Activated naive CD4-positive, alpha-beta T cell treated with anti-CD3 and anti-CD28 coated beads, Interleukin-2, amount 50 U/mL, for 24 hours (primary cell): ENCODE results near the gene PTPRD.

Experiments
- H3K27ac Mint-ChIP-seq: one replicate; pipeline ENCODE4 v1.8.0; 2021; ENCODE audit warnings: mild to moderate bottlenecking, mixed read lengths
- H3K27me3 Mint-ChIP-seq: one replicate; pipeline ENCODE4 v1.8.0; 2021; ENCODE audit warnings: mixed read lengths
- H3K36me3 Mint-ChIP-seq: one replicate; pipeline ENCODE4 v1.8.0; 2021; ENCODE audit warnings: mixed read lengths
- H3K4me1 Mint-ChIP-seq: one replicate; pipeline ENCODE4 v1.8.0; 2021; ENCODE audit warnings: mixed read lengths
- H3K4me3 Mint-ChIP-seq: one replicate; pipeline ENCODE4 v1.8.0; 2021; ENCODE audit warnings: mild to moderate bottlenecking, mixed read lengths
- H3K9me3 Mint-ChIP-seq: one replicate; pipeline ENCODE4 v1.8.0; 2021; ENCODE audit warnings: mixed read lengths

Gene PTPRD

DNA sequence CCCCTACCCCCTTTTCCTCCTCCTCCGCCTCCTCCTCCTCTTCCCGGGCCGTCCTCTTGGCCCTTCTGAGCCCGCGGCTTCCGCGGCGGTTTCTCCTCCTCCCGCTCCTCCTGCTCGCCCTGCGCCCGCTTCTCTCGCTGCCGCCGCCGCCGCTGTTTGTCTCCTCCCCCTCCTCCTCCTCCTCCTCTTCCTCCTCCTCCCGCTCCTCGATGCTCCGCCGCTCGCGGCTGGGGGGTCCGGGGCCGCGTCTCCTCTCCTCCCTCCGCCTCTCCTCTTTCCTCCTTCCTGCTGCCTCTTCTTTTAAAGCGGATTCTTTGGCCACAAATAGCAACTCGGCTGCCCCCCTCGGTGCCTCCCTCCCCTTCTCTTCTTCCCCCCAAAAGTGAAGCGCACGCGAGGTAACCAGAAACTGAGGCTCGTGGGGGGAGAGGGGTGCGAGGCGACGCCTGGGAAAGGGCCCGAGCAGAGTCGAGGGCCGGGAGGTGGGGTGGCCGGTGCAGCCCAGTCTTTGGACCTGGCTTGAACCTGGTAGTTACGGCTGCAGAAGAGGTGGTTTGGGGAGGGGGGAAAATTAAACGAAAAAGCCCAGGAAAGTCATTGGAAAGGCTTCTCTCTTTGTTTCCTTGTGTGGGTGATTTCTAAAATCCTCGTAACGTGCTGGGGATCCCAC, 1754.7 kb downstream of the PTPRD start:
- H3K4me1 Mint-ChIP-seq = peaks cover 15% of the 10 kb centered on the region
- H3K27ac Mint-ChIP-seq = no peak overlapping the region
- no peaks in the 10 kb centered on the region for H3K9me3 Mint-ChIP-seq
- H3K4me3 Mint-ChIP-seq = peak overlapping the region; percentile 68
- peaks cover 27% of the 10 kb centered on the region for H3K27me3 Mint-ChIP-seq
- H3K36me3 Mint-ChIP-seq = no peaks in the 10 kb centered on the region

- Mint-ChIP-seq H3K27ac (no peak overlapping the region), H3K4me3 (peak overlapping the region; percentile 33), H3K4me1 (peaks cover 15% of the 10 kb centered on the region), H3K27me3 (peaks cover 30% of the 10 kb centered on the region), H3K9me3 (no peaks in the 10 kb centered on the region), H3K36me3 (no peaks in the 10 kb centered on the region)
These were observed 1755.5 kb downstream of the PTPRD start for GRCh38 chr9:8857068-8857925.

DNA sequence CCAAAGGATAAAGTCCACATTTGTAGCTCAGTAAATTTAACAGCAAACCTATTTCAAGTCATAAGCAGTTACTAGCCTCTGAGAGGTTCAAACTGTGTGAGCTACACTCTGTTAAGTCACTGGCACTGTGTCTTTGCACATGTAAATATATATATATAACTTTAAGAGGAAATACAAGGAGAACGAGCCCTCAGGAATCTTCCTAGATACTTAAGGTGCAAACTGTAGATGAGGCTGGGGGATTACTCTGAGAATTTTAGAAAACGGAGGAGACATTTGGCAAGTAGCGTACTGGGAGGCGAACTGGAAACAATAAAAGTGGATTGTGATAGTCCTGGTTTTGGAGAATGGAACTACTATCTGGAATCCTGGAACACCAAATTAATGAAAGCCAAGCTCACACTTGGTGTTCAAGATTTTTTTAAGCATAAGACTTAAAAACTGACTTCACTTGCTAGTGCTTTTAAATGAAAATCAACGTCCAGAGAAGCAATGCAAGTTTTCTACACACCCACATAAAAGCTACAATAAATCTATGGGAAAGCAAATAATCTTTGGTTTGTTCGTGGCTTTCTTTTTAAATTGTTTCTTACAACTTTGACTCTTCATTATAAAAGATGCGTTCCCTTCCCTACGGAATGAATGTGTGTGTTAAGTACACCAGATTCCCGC, 1756.3 kb downstream of the PTPRD start:
- H3K27ac Mint-ChIP-seq = no peak overlapping the region
- peaks cover 30% of the 10 kb centered on the region for H3K27me3 Mint-ChIP-seq
- no peaks in the 10 kb centered on the region for H3K36me3 Mint-ChIP-seq
- peaks cover 15% of the 10 kb centered on the region for H3K4me1 Mint-ChIP-seq
- no peaks in the 10 kb centered on the region for H3K9me3 Mint-ChIP-seq
- peak overlapping the region; percentile 33 for H3K4me3 Mint-ChIP-seq

- H3K27ac Mint-ChIP-seq = no peak overlapping the region
- H3K4me3 Mint-ChIP-seq = no peak overlapping the region
- H3K4me1 Mint-ChIP-seq = peaks cover 15% of the 10 kb centered on the region
- H3K36me3 Mint-ChIP-seq = no peaks in the 10 kb centered on the region
- H3K9me3 Mint-ChIP-seq = peaks cover 5% of the 10 kb centered on the region
- H3K27me3 Mint-ChIP-seq = peaks cover 32% of the 10 kb centered on the region
These were observed 1757.8 kb downstream of the PTPRD start for GRCh38 chr9:8855046-8855445.

DNA sequence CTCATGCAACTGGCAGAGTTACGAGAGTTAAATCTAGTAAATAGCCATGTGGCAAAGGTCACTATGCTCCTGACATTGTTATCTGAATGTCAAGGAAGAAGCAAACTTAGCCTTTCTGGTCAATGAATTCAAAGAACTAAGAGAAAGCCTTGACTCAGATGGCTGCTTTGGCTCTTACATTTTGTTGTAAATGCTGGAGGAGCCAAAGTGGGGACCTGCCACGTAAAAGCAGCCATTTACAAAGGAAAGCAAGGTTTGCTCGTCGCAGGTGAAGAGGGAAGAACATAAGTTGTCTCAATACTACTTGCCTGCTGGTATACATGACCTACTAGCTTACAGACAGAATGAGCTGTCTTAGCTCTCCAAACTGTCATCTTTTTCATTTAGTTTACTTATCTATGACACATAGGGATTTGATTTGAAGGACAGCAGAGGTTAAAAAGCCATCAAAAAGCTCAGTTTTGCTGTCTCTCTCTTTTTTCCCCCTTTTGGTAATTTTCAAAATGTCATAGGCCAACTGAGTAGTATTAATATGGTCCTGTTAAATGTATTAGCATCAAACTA, 1760.4 kb downstream of the PTPRD start:
- H3K27ac Mint-ChIP-seq = no peak overlapping the region
- no peaks in the 10 kb centered on the region for H3K36me3 Mint-ChIP-seq
- peaks cover 5% of the 10 kb centered on the region for H3K9me3 Mint-ChIP-seq
- peaks cover 9% of the 10 kb centered on the region for H3K4me1 Mint-ChIP-seq
- peaks cover 28% of the 10 kb centered on the region for H3K27me3 Mint-ChIP-seq
- no peak overlapping the region for H3K4me3 Mint-ChIP-seq

DNA sequence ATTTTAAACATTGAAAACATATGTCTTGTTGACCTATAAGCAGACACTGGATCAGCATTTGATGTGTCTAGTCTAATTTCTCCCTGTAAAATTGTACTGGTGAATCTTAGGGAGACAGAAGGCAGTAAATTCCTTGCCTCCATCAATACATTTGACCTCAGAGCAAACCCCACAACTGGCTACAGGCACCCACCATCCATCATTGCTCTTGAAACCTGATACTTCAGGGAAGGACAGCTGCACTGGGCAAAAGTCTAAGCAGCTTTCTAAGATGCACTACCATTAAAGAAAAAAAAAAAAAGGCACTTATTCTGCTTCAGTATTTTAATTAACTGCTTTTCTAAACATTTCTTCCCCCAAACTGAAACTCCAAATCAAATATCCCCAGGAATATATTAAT, 1761.9 kb downstream of the PTPRD start:
- peaks cover 19% of the 10 kb centered on the region for H3K27me3 Mint-ChIP-seq
- H3K36me3 Mint-ChIP-seq = no peaks in the 10 kb centered on the region
- H3K4me3 Mint-ChIP-seq = no peak overlapping the region
- no peaks in the 10 kb centered on the region for H3K4me1 Mint-ChIP-seq
- H3K27ac Mint-ChIP-seq = no peak overlapping the region
- peaks cover 5% of the 10 kb centered on the region for H3K9me3 Mint-ChIP-seq

DNA sequence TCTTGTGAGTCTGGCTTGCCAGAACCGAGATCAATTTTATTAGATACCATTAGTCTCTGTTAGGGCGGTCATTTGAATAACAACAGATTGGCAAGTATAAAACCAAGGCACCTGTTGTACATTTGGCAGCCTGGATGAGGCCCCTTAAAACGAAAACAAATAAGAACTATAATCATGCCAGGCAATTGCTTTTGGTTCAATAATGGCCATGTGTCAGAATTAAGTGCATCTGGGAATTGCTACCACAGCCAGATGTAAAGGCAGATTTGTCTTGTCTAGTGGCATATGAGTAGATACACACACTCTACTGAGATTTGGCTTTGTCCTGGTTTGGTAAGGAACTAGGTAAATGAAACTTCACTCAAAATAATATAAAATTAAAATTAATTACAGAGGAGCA, 1767.0 kb downstream of the PTPRD start:
- Mint-ChIP-seq H3K9me3 (peaks cover 4% of the 10 kb centered on the region), H3K27ac (no peak overlapping the region), H3K27me3 (peaks cover 3% of the 10 kb centered on the region), H3K4me1 (no peaks in the 10 kb centered on the region), H3K36me3 (no peaks in the 10 kb centered on the region), H3K4me3 (no peak overlapping the region)

DNA sequence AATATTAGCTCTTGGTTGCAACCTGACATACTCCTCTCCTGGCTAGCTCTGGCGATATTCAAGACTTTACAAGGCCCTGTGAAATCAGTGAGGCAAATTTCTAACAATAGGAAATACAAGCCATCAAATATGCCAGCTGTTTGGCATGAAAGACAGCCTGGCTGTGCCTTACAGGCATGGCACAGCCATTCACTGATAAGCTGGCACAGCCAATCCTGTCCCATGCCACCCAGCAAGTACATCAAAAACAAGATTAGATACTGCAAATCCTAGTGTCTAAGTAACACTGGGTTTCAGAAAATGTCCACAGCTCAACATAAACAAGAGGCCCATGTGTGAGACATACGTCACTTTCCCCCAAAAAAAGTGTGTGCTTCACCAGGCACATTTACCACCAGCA, 1767.4 kb downstream of the PTPRD start:
- H3K27ac Mint-ChIP-seq = no peak overlapping the region
- H3K4me1 Mint-ChIP-seq = no peaks in the 10 kb centered on the region
- H3K4me3 Mint-ChIP-seq = no peak overlapping the region
- H3K9me3 Mint-ChIP-seq = peaks cover under 1% of the 10 kb centered on the region
- H3K27me3 Mint-ChIP-seq = peaks cover under 1% of the 10 kb centered on the region
- H3K36me3 Mint-ChIP-seq = no peaks in the 10 kb centered on the region

DNA sequence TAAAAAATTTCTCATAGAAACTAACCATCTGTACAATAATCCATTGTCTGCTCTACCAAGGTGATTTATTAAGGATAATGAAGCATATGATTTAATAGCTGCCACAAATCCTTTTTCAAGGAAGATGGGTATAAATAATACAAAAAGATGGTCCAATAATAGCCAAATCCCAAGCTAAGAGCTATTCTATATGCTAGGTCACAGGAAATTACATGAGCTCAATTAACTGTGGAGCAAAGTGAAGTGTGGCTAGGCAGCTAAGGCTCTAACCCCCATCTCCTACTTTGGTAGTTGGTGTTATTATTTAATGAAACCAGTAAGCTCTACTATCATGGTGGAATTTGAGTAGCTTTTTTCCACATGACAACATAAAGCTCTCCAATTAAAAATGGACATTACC, 1768.3 kb downstream of the PTPRD start:
- Mint-ChIP-seq H3K36me3 (no peaks in the 10 kb centered on the region), H3K9me3 (no peaks in the 10 kb centered on the region), H3K27ac (no peak overlapping the region), H3K4me1 (no peaks in the 10 kb centered on the region), H3K4me3 (no peak overlapping the region), H3K27me3 (no peaks in the 10 kb centered on the region)

- no peak overlapping the region for H3K27ac Mint-ChIP-seq
- H3K27me3 Mint-ChIP-seq = no peaks in the 10 kb centered on the region
- no peaks in the 10 kb centered on the region for H3K9me3 Mint-ChIP-seq
- no peaks in the 10 kb centered on the region for H3K4me1 Mint-ChIP-seq
- no peak overlapping the region for H3K4me3 Mint-ChIP-seq
- no peaks in the 10 kb centered on the region for H3K36me3 Mint-ChIP-seq
These were observed 1770.2 kb downstream of the PTPRD start for GRCh38 chr9:8842402-8843193.

GRCh38 chr9:8838136-8838535, 1774.7 kb downstream of the PTPRD start:
- no peak overlapping the region for H3K27ac Mint-ChIP-seq
- H3K4me1 Mint-ChIP-seq = no peaks in the 10 kb centered on the region
- no peaks in the 10 kb centered on the region for H3K27me3 Mint-ChIP-seq
- no peaks in the 10 kb centered on the region for H3K36me3 Mint-ChIP-seq
- no peak overlapping the region for H3K4me3 Mint-ChIP-seq
- no peaks in the 10 kb centered on the region for H3K9me3 Mint-ChIP-seq

DNA sequence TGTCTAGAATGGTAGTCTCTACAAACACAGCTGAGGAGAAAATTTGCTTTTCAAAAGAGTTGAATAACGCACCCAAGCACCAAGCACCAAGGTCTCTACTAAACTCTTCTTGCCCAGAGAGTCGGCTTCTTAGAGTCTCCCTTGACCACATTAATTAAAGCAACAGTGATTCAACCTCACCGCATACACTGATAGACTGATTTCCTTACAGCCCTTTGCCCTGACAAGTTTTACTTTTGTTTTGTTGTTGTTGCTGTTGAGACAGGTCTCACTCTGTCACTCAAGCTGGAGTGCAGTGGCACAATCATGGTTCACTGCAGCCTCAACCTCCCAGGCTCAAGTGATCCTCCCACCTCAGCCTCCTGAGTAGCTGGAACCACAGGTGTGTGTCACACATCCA, 1777.5 kb downstream of the PTPRD start:
- H3K36me3 Mint-ChIP-seq = no peaks in the 10 kb centered on the region
- no peak overlapping the region for H3K27ac Mint-ChIP-seq
- no peaks in the 10 kb centered on the region for H3K4me1 Mint-ChIP-seq
- peaks cover 2% of the 10 kb centered on the region for H3K27me3 Mint-ChIP-seq
- H3K9me3 Mint-ChIP-seq = no peaks in the 10 kb centered on the region
- H3K4me3 Mint-ChIP-seq = no peak overlapping the region

DNA sequence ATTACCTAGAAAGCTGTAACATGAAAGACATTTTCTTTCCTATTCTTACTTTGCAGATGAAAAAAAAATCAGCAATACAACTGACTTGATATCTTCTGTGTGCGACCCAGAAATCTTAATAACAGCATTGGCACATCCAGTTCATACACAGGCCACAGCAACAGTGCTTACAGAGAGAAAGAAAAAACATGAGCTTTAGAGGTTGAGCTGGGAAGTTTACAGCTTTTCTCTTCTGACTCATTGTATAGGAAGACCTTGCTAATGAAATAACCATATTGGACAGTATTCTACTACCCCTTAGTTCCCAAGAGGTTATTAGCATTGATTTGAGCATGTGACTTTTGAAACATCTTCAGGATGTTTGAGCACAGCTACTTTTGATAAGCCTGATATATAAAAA, 1779.8 kb downstream of the PTPRD start:
- no peaks in the 10 kb centered on the region for H3K36me3 Mint-ChIP-seq
- H3K4me3 Mint-ChIP-seq = no peak overlapping the region
- no peak overlapping the region for H3K27ac Mint-ChIP-seq
- H3K4me1 Mint-ChIP-seq = no peaks in the 10 kb centered on the region
- H3K9me3 Mint-ChIP-seq = no peaks in the 10 kb centered on the region
- H3K27me3 Mint-ChIP-seq = peaks cover 2% of the 10 kb centered on the region

GRCh38 chr9:8832386-8832785, 1780.4 kb downstream of the PTPRD start:
- no peaks in the 10 kb centered on the region for H3K36me3 Mint-ChIP-seq
- H3K27me3 Mint-ChIP-seq = peaks cover 2% of the 10 kb centered on the region
- H3K4me1 Mint-ChIP-seq = no peaks in the 10 kb centered on the region
- H3K27ac Mint-ChIP-seq = no peak overlapping the region
- no peaks in the 10 kb centered on the region for H3K9me3 Mint-ChIP-seq
- H3K4me3 Mint-ChIP-seq = no peak overlapping the region

DNA sequence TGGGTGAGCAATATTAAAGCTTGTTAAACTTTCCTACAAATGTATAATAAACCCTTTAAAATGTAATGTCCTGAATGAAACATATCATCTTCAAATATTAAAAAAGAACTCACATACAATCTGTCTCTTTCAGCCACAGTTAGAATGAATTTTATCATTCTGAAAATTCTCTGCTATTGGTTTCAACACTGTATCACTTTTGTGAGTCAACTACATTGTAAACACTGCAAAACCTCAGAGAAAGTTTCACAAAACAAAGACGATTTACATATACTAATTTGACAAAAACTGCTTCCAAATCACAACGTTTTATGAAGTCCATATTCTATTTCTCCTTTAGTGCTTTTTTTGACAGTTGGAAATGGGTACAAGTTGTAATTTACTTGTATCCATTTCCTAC, 1781.2 kb downstream of the PTPRD start:
- H3K9me3 Mint-ChIP-seq = no peaks in the 10 kb centered on the region
- H3K4me1 Mint-ChIP-seq = no peaks in the 10 kb centered on the region
- H3K4me3 Mint-ChIP-seq = no peak overlapping the region
- no peaks in the 10 kb centered on the region for H3K36me3 Mint-ChIP-seq
- no peak overlapping the region for H3K27ac Mint-ChIP-seq
- H3K27me3 Mint-ChIP-seq = peaks cover 2% of the 10 kb centered on the region
